Islet of Langerhans (tissue), 1 donor: ENCODE measurements around the gene FAR1.

Source experiments
- FAIRE-seq: peaks from one replicate; lab custom pipeline; 2011; peaks lifted over from hg19 to GRCh38; lab: Jason Lieb, UNC

FAR1 gene

DNA sequence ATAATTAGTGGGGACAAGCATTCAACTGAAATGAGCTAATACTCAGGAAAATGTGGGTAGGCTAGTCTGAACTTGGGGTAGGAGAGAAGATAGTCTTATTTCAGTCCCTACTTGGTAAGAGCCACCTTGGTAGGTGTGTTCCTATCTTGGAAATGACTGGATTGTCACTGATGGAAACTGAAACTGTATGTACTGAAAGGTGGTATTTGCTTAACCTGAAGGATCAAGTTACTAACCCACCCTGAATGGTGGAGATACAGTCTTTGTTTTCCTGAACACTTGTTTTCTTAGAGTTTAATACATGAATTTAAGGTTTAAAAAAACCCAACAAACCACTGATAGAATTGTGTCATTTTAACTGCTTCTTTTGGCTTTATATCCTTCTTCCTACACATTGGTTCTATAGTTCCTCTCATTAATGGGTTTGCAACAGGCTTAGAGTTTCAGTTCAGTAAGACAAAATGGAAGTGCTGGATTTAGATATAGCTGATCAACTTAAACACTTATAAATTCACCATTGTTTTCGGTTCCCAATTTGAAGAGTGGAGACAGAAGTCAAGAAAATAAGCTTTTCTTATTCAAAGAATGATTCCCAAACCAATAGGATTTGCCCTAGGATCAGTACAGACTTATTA, 4.2 kb downstream of the FAR1 start:
- FAIRE-seq = no peak

DNA sequence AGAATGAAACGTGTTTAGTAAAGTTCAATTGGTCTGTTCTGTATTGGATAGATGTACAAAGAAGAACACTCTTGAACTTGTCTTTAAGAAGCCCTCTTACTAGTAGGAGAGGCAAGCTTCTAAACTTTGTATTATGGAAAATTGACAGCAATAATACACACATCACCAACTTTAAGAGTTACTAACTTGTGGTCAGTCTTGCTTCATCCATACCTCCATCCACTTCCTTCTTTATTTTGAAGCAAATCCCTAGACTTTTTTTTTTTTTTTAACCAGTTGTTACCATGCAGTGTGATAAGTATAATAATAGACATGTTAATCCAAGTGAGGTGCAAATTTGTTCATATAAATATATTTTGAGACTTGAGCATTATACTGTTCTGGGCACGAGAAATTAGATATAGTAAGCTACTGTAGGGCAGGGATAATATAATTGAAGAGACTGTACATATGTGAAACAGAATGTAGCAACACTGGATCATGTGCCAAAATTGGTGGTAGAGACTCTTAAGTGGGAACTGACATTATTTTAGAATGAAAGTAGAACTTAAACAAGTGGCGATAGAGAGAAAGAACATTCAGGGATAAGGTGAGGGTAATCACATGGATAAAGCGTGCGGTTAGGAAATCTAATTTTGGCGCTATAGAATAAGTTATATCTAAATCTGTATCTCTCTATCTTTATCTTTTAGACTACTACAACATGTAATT, 6.5 kb downstream of the FAR1 start:
- FAIRE-seq = no peak

DNA sequence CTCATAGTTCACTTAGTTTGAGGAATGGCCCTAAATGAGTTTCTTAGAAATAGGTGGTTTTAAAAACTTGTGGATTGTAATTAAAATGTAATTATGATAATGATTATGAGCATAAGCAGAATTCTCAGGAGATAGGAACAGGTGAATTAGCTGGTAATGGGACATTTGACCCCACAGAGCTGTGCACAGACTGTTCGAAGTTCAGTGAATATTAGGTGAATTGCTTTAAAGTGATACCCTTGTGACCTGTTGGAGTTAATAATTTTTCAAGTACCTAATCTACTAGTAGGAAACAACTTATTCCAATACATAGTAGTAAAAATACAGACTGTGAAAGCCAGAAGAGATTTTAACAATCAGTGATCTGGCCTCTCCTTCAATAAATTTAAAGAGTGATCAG, 8.1 kb downstream of the FAR1 start:
- FAIRE-seq = no peak

DNA sequence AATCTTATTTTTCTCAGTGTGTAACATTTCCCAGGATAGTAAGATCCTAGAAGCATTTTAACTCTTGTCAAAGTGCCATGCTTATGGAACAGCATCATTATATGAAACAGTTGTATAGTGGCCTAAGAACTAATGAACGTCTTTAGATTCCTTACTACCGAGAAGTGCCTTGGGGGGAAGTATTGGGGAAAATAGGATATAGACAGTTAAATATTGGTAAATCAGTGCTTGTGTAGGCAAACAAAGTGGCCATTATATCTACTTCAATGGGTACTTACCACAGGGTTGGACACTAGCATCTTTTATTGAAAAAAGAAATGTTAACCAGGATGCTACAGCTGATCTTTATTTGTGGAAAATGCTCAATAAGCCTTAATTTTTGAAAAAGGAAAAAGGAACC, 11.3 kb downstream of the FAR1 start:
- FAIRE-seq = no peak

DNA sequence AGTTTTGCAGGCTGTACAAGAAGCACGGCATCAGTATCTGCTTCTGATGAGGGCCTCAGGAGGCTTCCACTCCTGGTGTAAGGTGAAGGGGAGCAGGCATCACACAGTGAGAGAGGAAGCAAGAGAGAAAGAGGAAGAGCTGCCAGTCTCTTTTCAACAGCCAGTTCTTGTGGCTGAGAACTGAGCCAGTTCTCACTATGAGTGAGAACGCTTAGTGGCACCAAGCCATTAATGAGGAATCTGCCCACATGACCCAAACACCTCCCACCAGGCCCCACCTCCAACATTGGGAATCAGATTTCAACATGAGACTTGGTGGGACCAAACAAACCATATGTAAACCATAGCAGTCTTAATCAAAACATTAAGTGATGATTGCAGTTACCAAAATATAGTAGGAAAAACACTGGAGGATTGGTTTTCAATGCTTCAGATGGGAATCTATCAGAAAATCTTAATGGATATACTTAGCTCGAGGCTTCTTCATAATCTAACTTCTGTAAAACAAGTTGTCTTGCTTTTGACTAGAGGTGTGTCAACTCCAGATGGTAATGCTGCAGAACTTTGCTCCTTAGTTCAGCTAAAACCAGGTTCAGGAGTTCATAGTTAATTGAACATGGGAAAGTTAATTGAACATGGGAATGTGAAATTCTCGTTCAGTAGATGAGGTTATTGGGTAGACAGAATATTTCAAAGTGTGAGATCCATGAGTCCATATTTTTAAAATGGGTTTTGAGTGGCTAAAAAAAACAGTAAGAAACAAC, 12.2 kb downstream of the FAR1 start:
- no peak for FAIRE-seq

DNA sequence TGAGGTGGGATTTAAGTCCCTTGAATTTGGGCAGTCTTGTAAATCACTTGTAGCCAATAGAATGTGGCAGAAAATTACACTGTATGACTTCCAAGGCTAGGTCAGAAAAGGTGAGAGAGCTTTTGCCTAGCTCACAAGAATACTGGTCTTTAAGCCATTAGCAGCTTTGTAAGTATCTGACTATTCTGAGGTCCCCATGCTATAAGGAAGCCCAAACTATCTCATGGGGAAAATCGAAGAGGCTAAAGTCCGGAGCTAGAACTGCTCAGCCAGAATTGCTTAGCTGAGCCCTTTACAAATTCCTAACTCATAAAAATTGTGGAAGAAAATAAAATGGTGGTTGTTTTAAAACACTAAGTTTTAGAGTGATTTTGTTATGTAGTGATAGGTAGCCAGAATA, 13.0 kb downstream of the FAR1 start:
- FAIRE-seq = no peak

DNA sequence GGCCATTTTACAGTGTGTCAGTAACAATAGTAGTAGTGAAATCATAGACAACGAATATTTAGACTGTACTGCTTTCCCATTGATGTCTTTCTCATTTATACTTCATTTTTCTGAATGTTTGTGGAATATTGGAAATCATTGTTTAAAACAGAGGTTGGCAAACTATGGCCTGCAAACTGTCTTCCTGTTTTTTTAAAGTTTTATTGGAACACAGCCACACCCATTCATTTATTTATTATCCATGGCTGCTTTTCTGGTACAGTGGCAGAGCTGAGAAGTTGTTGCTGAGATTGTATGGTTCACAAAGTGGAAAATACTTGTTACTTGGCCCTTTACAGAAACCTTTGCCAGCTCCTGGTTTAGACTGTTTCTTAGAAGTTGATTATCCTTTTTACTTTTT, 13.7 kb downstream of the FAR1 start:
- peak; percentile 47 for FAIRE-seq

DNA sequence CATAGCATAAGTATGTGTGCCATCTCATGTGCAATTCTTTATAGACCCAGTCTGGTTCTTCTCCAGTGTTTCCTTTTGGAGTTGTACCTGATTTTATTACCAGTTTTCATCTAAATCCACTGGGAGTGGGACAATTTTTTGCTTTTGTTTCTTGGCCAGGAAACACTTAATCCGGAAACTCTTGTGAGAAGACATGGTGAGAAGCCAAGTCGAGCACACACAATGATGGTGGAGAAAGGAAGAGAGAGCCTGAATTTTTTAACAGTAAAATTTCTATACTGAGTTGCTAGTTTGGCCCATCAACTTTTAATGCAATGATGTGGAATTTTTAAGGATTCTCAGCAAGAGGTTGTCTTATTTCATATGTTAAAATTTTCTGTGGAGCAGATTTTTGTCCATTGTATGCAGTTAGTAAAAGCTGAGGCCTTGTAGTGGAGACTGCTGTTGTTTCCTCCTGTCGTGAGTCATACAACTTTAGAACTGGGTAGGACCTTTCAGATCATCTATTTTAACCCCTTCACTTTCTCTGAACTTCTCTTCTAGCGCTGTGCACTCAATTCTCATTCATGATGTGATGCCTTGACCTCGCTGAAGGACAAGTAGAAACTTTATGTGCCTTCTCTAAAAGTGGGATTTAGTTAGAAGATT, 17.1 kb downstream of the FAR1 start:
- FAIRE-seq = no peak

DNA sequence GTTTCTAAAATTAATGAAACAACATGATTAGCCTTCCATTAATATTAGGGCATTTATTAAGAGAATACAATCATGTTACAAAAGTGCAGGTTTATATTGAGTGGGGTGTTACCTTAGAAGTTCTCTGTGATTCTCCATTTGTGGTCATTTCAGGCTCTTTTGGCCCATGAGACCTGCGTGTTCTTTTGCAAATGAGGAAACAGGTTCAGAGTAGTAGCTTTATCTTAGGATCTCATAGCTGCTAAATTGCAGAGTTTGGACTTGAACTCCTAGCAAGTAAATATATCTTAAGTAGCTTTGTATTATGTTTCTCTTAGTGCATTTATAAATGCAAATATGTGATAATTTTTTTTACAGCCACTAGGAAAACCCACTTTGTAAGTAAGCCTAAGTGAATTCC, 18.3 kb downstream of the FAR1 start:
- no peak for FAIRE-seq

DNA sequence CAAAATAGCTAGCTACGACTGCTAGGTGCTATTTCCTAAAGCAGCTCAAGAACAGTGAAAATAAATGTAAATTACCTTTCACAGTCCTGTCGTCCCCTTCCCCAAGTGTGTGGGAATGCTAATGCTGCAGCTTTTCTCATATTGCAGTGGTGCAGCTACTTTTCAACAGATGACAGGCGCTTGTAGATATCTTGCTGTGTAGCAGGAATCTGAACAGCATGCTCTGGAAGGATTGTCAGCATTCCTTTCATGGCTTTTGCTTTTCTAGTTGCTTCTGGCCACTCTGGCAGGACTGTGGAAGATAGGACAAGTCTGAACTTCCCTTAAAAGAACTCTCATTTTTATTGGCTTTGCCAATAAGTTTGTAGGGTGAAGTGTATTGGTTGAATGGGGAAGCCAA, 18.8 kb downstream of the FAR1 start:
- no peak for FAIRE-seq

DNA sequence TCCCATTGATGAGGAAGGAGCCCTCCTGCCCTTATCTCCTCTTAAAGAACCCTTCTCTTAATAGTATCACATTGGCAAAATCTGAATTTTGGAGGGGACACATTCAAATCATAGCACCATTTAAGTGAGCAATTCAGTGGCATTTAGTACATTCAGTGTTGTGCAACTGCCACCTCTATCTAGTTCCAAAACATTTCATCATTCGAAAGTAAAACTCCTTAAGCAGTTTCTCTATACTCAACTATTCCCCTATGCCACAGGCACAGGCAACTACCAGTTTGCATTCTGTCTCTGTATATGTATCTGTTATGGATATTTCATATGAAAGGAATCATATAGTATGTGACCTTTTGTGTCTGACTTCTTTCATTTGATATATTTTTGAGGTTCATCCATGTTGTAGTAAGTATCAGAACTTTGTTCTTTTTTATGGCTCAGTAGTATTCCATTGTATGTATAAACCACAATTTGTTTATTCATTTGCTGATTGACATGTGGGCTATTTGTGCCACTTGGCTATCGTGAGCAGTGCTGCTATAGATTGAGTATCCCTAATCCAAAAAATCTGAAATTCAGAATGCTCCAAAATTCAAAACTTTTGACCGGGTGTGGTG, 22.9 kb downstream of the FAR1 start:
- FAIRE-seq = no peak

DNA sequence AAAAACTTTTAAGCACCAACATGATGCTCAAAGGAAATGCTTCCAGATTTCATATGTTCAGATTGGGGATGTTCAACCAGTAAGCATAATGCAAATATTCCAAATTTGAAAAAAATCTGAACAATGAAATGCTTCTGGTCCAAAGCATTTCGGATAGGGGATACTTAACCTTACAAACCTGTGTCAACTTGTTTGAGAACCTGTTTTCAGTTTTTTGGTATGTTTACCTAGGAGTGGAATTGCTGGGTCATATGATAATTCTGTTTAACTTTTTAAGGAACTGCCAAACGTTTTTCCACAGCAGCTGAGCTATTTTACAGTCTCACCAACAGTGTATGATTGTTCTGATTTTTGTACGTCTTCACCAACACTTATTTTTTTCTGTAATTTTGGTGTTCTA, 23.7 kb downstream of the FAR1 start:
- FAIRE-seq = peak; percentile 17

DNA sequence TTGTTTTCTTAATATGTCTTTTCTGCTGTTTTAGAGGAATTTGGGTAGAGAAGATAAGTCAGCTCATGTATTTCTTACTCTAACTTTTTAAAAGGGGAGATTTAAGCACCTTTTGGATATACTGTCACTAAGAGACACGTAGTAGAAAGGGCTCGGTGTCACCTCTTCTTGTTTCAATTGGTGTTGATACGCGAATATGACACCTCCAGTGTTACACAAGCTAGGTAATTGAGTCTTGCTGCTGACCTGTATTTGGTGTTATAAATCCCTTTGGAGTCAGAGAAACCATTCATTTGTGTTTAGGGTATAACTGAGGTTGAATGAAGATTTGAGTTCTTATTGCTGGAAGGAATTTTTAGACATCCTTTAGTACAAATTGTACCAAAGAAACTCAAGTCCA, 25.6 kb downstream of the FAR1 start:
- no peak for FAIRE-seq

DNA sequence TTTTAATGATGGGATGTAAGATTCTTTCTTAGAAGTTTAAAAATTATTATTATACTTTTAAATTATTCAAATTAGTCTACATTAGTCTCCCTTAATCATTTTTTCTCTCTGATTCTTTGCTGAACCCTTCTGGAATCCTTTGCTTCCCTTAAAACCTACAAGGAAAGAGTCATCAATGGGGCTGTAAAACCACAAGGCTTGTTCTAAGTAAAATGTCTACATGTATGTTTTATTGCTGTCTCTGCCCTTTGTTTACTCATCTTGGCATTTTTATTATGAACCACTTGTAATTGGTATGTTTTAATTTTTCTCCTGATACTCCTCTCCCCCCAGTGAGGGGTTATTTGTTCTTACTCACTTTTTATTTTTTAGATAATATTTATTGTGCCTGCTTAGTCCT, 27.4 kb downstream of the FAR1 start:
- FAIRE-seq = no peak

DNA sequence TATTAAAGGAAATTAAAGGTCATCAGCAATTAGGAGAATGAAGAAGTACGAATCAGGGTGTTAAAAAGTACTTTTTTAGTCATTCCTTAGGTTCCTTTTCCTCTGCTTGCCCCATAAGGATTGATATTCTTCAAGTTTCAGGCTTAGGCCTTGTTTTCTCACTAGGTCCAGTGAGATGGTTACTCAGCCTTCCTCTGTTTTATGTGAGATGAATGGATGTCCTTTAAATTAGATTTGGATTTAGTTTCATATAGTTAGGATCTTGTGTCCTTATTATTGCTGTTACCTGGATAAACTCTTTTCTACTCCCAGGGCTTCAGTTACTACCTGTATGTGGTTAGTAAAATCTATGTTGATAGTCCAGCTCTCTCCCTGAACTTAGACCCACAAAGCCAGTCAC, 29.2 kb downstream of the FAR1 start:
- no peak for FAIRE-seq

DNA sequence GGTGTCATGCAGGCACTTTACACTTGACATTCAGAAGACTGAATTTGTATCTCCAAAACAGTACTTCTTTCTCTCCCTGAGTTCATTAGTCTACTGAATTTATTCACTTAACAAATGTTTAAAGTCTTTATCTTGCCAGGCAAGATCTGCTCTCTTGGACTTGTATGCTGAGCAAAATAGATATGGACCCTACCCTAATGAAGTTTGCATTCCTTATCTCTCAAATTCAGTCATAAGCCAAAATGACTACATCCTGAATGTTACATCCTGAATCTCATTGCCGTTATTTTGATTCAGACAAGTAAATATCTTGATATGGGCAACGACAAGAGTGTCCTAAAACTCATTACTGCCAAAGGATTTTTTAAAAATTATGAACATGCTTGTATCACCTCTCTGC, 29.7 kb downstream of the FAR1 start:
- FAIRE-seq = no peak

DNA sequence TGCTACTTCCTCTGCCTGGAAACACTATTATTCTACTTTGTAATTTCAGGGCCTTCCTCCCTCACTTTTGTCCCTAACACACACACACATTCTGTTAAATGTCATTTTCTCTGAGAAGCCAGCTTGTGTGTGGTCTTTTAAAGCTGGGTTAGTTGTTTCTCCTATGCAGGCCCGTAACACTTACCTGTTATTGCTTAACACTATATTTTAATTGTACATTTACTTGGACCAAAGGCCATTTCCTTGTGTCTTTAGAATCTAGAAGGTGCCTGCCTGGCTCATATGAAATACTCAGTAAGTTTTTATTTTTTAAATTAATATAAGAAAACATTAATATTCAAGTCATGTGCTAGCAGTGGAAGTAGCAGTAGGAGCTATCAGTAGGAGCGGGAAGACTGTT, 30.6 kb downstream of the FAR1 start:
- no peak for FAIRE-seq

DNA sequence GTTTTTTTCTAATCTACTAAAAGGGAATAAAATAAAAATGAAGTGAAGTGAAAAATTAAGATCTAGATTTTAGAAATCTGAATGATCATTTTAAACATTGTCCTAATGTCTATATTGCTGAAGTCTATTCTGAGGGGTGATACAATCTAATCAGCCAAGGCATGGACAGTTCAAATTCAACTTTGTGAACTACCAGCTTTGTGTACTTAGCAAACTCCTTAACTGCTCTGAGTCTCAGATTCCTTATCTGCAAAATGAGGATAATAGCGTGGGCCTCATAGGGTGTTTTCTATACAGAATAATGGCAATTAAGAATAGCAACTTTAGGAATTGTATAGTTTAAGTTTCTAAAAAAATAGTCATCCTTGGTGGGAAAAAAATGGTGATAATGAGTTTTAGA, 31.4 kb downstream of the FAR1 start:
- FAIRE-seq = no peak

DNA sequence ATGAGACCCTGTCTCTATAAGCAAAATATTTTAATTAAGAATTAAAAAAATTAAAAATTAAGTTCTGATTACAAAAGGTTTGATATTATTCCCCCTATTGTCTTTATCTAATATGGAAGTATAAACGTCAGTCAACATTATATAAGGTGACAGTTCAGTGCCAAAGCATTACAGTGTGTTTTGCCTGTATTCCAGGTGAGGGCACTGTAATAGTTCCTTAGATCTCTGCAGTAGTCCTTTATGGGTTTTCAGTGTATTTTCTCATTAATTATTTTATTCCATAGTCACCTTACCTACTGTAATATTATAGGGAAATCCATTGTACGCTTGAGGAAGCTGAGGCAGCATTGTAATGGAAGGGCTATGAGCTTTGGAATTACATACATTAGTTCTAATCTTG, 33.0 kb downstream of the FAR1 start:
- FAIRE-seq = no peak

DNA sequence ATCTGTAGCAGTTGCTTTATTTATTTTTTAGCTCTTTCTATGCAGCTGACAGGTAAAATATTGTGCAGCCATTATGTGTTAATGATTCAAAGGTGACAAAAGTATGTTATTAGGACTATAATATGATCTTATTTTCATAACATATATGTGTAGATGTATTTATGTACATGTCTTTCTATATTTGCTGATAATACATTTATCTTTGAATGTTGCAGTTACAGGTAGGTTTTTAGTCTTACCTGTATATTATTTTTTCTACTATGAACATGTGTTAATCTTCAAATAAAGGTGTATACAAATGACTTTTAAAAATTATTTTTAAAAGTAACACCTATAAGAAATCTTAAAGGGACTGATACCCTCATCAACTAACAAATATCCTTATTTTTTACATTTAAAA, 33.6 kb downstream of the FAR1 start:
- peak; percentile 13 for FAIRE-seq

DNA sequence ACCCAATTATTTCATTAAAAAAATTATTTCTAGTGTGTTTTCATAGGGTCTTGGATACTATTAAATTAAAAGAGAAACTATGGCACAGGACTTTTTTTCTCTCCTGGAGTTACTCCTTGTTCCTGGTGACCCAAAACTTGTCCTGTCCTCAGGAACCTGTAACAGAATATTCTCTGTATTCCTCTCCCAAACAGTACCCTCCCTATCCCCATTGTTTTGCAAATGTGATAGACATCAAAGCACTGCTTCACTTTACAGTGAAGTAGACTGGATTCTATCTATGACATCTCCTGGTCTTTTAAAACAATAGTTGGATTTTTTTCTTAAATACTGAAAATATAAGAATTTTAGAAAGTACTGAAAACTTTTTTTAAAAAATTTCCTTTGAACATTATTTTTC, 37.2 kb downstream of the FAR1 start:
- no peak for FAIRE-seq

DNA sequence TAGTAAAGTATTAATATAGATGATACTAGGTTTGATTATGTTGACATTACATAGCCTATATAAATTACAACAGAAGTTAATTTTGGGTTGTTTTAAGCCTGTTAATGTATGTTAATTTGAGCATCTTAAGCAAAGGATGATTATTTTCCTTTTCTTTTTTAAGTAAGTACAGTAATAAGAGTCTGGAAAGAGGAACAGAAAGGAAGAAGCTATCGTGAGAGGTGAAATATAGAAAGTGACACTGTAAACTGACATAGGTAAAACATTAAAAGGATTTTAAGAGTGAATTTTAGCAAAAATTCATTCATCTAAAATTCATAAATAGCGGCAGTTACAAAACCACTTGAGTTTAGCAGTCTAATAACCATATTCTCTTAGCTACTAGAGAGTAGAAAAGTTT, 45.5 kb downstream of the FAR1 start:
- FAIRE-seq = no peak

DNA sequence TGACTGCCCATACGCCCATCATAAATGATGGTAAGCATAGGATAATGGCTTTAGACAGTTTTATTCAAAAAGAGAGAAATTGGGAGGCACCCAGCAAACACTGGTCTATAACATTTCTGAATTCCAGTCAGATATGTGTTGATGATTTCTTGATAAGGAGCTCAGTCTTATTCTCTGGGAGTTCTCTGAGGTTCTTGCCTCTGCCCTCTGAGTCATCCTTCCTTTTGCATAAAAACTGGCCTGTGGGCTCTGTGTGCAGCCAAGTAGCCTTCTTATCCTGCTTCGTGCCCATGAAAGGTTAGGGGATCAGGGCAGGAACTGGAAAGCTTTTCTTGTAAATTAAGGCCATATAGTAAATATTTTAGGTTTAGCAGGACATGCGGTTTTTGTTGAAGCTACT, 48.9 kb downstream of the FAR1 start:
- FAIRE-seq = no peak
